MCF 10A (cell line): ENCODE results near the gene BACH2. TPM values are rescaled to one million over a fixed set of nuclear protein-coding genes. Genes with fewer than 3 reads are reported as not detected.

Experiments used
- BruUV-seq: library from RNA; stranded (reverse); fragments of 400-500 nt; replicated peaks from 2 replicates; lab custom pipeline; 2021; lab: Mats Ljungman, UMichigan
- CTCF ChIA-PET: fragments of 300-600 bp; sonication (Branson Sonifier 250); formaldehyde crosslinking; extraction: SDS; loops from one replicate; lab custom pipeline; 2021; ENCODE audit warnings: antibody characterized with exemption, inconsistent platforms; lab: Yijun Ruan, JAX
- POLR2A ChIA-PET: fragments of 300-600, 350-650 bp; sonication (Branson Sonifier 250); formaldehyde crosslinking; extraction: SDS; loops from one replicate; lab custom pipeline; 2020; ENCODE audit warnings: antibody characterized with exemption, inconsistent platforms; lab: Yijun Ruan, JAX
- DNase-seq: peaks from one replicate; pipeline ENCODE4 v3.0.0-alpha.2; 2018; ENCODE audit not compliant: unreplicated experiment
- H3K27ac Mint-ChIP-seq: one replicate; pipeline ENCODE4 v1.8.0; 2022; ENCODE audit warnings: mild to moderate bottlenecking, low read depth, mixed read lengths; ENCODE audit not compliant: unreplicated experiment
- H3K27me3 Mint-ChIP-seq: one replicate; pipeline ENCODE4 v1.8.0; 2022; ENCODE audit warnings: mixed read lengths; ENCODE audit not compliant: insufficient read depth, unreplicated experiment
- H3K36me3 Mint-ChIP-seq: one replicate; pipeline ENCODE4 v1.8.0; 2022; ENCODE audit warnings: mild to moderate bottlenecking, moderate library complexity, mixed read lengths; ENCODE audit not compliant: insufficient read depth, unreplicated experiment
- H3K4me1 Mint-ChIP-seq: one replicate; pipeline ENCODE4 v1.8.0; 2022; ENCODE audit warnings: mixed read lengths; ENCODE audit not compliant: insufficient read depth, unreplicated experiment
- H3K4me3 Mint-ChIP-seq: one replicate; pipeline ENCODE4 v1.8.0; 2022; ENCODE audit warnings: mild to moderate bottlenecking, moderate library complexity, mixed read lengths; ENCODE audit not compliant: unreplicated experiment
- H3K9me3 Mint-ChIP-seq: one replicate; pipeline ENCODE4 v1.8.0; 2022; ENCODE audit warnings: mixed read lengths; ENCODE audit not compliant: unreplicated experiment
- intact Hi-C: fragments of 100-400 bp; cut with micrococcal nuclease; formaldehyde crosslinking; loops from 2 replicates; pipeline ENCODE4 v1.14.1; 2022
- total RNA-seq: library from RNA; stranded (reverse); gene quantifications from 2 replicates; pipeline ENCODE4 v1.2.3, GENCODE V29; 2022
- TF ChIP-seq, protein P1 (sequence below): fragments of 200-600 bp; IDR thresholded peaks from one replicate; pipeline ENCODE4 v1.8.0; 2022; ENCODE audit warnings: antibody characterized with exemption, mild to moderate bottlenecking; ENCODE audit not compliant: unreplicated experiment

Gene BACH2
- total RNA-seq, 1 experiment from 2014 or later: 9.9 TPM

DNA sequence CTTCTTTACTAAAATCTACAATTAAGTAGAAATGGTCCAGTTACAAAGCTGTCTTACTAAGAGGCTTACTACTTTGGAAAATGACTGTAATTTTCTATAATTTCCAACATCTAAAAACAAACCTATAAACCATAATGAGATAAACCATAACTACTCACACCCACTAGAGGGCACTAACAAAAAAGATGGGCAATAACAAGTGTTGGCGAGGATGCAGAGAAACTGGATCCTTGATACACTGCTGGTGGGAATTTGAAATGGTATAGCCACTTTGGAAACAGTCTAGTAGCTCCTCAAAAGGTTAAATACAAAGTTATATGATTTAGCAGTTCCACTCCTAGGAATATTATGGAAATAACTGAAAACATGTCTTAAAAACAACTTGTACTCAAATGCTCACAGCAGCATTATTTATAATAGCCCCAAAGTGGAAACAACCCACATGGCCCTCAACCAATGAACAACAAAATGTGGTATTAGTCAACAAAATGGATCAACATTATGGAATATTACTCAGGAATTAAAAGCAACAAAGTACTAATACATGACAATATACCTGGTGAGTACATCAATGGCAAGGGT, 351.7 kb downstream of the BACH2 start:
- Mint-ChIP-seq H3K27me3 (no peaks in the 10 kb centered on the region), H3K4me1 (peaks cover 21% of the 10 kb centered on the region), H3K4me3 (no peak overlapping the region), H3K9me3 (no peaks in the 10 kb centered on the region), H3K27ac (no peak overlapping the region), H3K36me3 (peaks cover 5% of the 10 kb centered on the region)
- TF ChIP-seq, protein P1, sequence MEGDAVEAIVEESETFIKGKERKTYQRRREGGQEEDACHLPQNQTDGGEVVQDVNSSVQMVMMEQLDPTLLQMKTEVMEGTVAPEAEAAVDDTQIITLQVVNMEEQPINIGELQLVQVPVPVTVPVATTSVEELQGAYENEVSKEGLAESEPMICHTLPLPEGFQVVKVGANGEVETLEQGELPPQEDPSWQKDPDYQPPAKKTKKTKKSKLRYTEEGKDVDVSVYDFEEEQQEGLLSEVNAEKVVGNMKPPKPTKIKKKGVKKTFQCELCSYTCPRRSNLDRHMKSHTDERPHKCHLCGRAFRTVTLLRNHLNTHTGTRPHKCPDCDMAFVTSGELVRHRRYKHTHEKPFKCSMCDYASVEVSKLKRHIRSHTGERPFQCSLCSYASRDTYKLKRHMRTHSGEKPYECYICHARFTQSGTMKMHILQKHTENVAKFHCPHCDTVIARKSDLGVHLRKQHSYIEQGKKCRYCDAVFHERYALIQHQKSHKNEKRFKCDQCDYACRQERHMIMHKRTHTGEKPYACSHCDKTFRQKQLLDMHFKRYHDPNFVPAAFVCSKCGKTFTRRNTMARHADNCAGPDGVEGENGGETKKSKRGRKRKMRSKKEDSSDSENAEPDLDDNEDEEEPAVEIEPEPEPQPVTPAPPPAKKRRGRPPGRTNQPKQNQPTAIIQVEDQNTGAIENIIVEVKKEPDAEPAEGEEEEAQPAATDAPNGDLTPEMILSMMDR: peak; percentile 20
- no TSS peak for BruUV-seq
- ChIA-PET CTCF (interaction anchor here (0.6 to 9.8 kb wide), 9 partner anchors 10 to 532 kb away, joined by 3 to 200 read pairs (median 4); no protein-coding TSS in a partner anchor), POLR2A (interaction anchor here (0.7 kb wide), 1 partner anchor 454 kb away, joined by 4 read pairs; no protein-coding TSS in a partner anchor)
- intact Hi-C loops: loop anchor here (5.0 kb wide), 1 partner anchor 142 kb away; no protein-coding TSS in a partner anchor
- peak; percentile 28 for DNase-seq

DNA sequence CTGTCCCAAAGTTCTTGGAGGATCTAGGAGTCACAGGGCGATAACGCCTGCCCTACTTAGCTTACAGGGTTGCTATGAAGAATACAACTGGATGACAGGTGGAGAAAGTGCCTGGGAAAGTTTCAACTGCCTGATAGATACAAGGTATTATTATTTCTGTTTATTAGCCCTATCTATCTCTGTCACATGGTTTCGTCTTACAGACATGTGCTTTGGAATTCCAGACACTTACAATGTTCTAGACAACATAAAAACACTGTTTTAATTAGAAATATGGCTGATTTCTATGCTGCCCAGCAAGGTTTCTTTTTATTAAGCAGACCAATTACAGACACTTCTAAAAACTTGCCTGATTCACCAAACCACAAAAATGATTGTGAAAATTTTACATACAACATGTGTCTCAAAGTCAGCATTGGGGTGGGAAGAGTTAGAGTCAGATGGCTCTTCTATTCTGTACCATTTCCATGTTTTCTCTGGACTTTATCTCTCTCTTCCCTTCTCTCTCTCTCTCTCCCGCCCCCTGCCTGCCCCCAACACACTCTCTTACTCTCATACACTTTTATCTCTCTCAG, 352.4 kb downstream of the BACH2 start:
- BruUV-seq: no TSS peak
- no peak for DNase-seq
- no peak overlapping the region for H3K27ac Mint-ChIP-seq
- H3K27me3 Mint-ChIP-seq: no peaks in the 10 kb centered on the region
- ChIA-PET POLR2A (interaction anchor here (0.7 kb wide), 1 partner anchor 455 kb away, joined by 4 read pairs; no protein-coding TSS in a partner anchor), CTCF (interaction anchor here (0.7 to 9.8 kb wide), 8 partner anchors 7 to 553 kb away, joined by 3 to 200 read pairs (median 5); no protein-coding TSS in a partner anchor)
- TF ChIP-seq, protein P1: no peak
- H3K36me3 Mint-ChIP-seq: peaks cover 5% of the 10 kb centered on the region
- no peak overlapping the region for H3K4me3 Mint-ChIP-seq
- H3K4me1 Mint-ChIP-seq: peaks cover 15% of the 10 kb centered on the region
- H3K9me3 Mint-ChIP-seq: no peaks in the 10 kb centered on the region
- intact Hi-C loops: loop anchor here (5.0 kb wide), 1 partner anchor 143 kb away; no protein-coding TSS in a partner anchor

DNA sequence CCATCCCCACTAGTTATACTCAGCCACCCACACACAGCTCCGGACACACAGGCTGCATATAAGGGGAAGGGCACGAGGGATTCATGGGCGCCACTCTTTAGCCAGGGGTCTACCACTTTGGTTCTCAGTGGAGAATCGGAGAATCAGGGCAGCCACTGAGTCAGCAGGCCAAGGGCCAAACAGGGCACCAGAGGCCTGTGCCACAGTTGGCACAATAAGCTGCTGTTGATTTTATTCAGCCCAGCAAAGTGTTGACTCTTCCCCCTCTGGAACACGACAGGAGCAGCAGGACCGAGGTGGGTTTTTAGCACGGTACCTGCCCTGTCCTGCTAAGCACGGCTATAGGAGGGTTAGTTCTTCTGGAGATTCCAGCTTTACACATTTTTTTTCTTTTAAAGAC, 354.0 kb downstream of the BACH2 start:
- TF ChIP-seq, protein P1: no peak
- no TSS peak for BruUV-seq
- peaks cover 12% of the 10 kb centered on the region for H3K4me1 Mint-ChIP-seq
- no peaks in the 10 kb centered on the region for H3K27me3 Mint-ChIP-seq
- ChIA-PET POLR2A (interaction anchor here (1.1 kb wide), 1 partner anchor 10 kb away, joined by 3 read pairs; no protein-coding TSS in a partner anchor), CTCF (interaction anchor here (1.1 to 9.8 kb wide), 5 partner anchors 8 to 555 kb away, joined by 3 to 200 read pairs (median 5); no protein-coding TSS in a partner anchor)
- no peak for DNase-seq
- no peak overlapping the region for H3K4me3 Mint-ChIP-seq
- H3K27ac Mint-ChIP-seq: no peak overlapping the region
- peaks cover 5% of the 10 kb centered on the region for H3K36me3 Mint-ChIP-seq
- no peaks in the 10 kb centered on the region for H3K9me3 Mint-ChIP-seq
- intact Hi-C loops: loop anchor here (5.0 kb wide), 1 partner anchor 145 kb away; no protein-coding TSS in a partner anchor
